ENCODE data around the gene MTCH1.

DNA sequence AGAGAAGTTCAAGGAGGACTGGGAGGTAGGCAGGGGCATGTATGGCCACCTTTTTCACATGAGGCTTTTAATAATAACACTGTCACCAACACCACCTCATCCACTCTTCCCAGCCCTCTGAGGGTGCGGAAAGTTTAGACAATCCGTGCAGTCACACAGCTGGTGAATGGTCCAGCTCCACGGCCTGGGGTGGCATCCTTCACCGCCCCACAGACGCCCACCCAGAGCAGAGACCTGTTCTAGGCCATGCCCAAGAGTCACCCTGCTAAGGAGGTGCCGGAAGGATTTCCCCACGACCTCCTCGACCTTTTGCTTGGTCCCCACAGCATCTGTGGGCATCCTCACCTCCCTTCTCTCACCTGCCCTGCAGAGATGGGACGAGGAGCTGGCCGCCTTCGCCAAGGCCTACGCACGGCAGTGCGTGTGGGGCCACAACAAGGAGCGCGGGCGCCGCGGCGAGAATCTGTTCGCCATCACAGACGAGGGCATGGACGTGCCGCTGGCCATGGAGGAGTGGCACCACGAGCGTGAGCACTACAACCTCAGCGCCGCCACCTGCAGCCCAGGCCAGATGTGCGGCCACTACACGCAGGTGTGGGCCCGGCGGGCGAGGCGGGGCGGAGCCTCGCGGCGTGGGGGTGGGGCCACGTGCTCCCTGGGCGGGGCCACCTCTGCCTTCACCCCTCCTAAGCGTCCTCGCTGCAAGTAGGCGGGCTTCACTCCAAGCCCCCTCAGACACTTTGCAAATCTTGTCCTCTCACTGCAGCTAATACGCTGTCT lies 27.0 kb downstream of the MTCH1 start:
- no peak for TF ChIP-seq TARDBP (IDR thresholded peaks at IDR 0.05)
- TF ChIP-seq SUZ12 (IDR thresholded peaks at IDR 0.05), result no peak
- TF ChIP-seq ARNT (IDR thresholded peaks at IDR 0.05), result no peak
- TF ChIP-seq BHLHE40 (IDR thresholded peaks at IDR 0.05; ENCODE audit: borderline replicate concordance), result no peak
- TF ChIP-seq SP1 (IDR thresholded peaks at IDR 0.05), result no peak
- TF ChIP-seq HDGF (IDR thresholded peaks at IDR 0.05; ENCODE audit: borderline replicate concordance), result no peak
- TF ChIP-seq CTBP1 (IDR thresholded peaks at IDR 0.05; ENCODE audit: borderline replicate concordance), result no peak

Measured in HEK293T (cell line).